CMK (cell line): Measurements from ENCODE around the gene BTF3L4.
"Not testable (repeated sequence)": the region's sequence is repeated elsewhere in the genome, so short reads cannot be mapped to it uniquely, and the experiment has no call there.

Experiments used
- DNase-seq: peaks from one replicate; pipeline ENCODE4 v3.0.0-alpha.2; 2010; ENCODE audit warnings: low read depth

The BTF3L4 gene

GRCh38 chr1:52055066-52055865 is 829 bp upstream of the BTF3L4 start, which contains the start of gene TXNDC12:
Gene TXNDC12 (minus strand): TSS chr1:52055191. CDS start chr1:52055096, 95 bp downstream.
- peak; percentile 94 for DNase-seq

GRCh38 chr1:52055866-52056162 is 281 bp upstream of the BTF3L4 start:
- no peak for DNase-seq

- no peak for DNase-seq
Measured at GRCh38 chr1:52056937-52057231, 789 bp downstream of the BTF3L4 start.

- DNase-seq, result no peak
Measured at GRCh38 chr1:52057255-52057654, 1.2 kb downstream of the BTF3L4 start.

GRCh38 chr1:52057876-52058415 is 1.9 kb downstream of the BTF3L4 start:
- DNase-seq, result no peak

GRCh38 chr1:52059321-52059720 is 3.2 kb downstream of the BTF3L4 start:
- no peak for DNase-seq

GRCh38 chr1:52059888-52060287 is 3.8 kb downstream of the BTF3L4 start:
- no peak for DNase-seq

- DNase-seq, result no peak
Measured at GRCh38 chr1:52060822-52061221, 4.7 kb downstream of the BTF3L4 start.

- DNase-seq, result no peak
Measured at GRCh38 chr1:52063192-52063591, 7.1 kb downstream of the BTF3L4 start.

- DNase-seq, result no peak
Measured at GRCh38 chr1:52070704-52071103, 14.6 kb downstream of the BTF3L4 start.

- DNase-seq, result no peak
Measured at GRCh38 chr1:52072291-52072690, 16.2 kb downstream of the BTF3L4 start.

- DNase-seq, result not testable (repeated sequence)
Measured at GRCh38 chr1:52077277-52077676, 21.2 kb downstream of the BTF3L4 start.

GRCh38 chr1:52080014-52080415 is 23.9 kb downstream of the BTF3L4 start:
- DNase-seq, result no peak

GRCh38 chr1:52087892-52088291 is 31.8 kb downstream of the BTF3L4 start:
- DNase-seq, result not testable (repeated sequence)

GRCh38 chr1:52094300-52094699 is 38.2 kb downstream of the BTF3L4 start:
- not testable (repeated sequence) for DNase-seq

- no peak for DNase-seq
Measured at GRCh38 chr1:52096216-52096615, 40.1 kb downstream of the BTF3L4 start.

- DNase-seq, result no peak
Measured at GRCh38 chr1:52098139-52098871, 42.2 kb downstream of the BTF3L4 start.

- DNase-seq, result no peak
Measured at GRCh38 chr1:52102336-52103013, 46.4 kb downstream of the BTF3L4 start.

- no peak for DNase-seq
Measured at GRCh38 chr1:52111492-52111891, 55.4 kb downstream of the BTF3L4 start.

- no peak for DNase-seq
Measured at GRCh38 chr1:52112489-52112888, 56.4 kb downstream of the BTF3L4 start.

GRCh38 chr1:52119301-52120079 is 63.4 kb downstream of the BTF3L4 start:
- DNase-seq, result no peak

- no peak for DNase-seq
Measured at GRCh38 chr1:52122384-52122783, 66.3 kb downstream of the BTF3L4 start.
